GM21367 (cell line): ENCODE results near the gene SLC9A2.
A peak's percentile ranks its signal among the peaks of the same experiment; 100 is the strongest.

Experiments
- ATAC-seq: cut with Tn5 transposase; IDR thresholded peaks from one replicate; pipeline ENCODE4 v1.9.1; 2021; ENCODE audit not compliant: unreplicated experiment

The SLC9A2 gene

GRCh38 chr2:102669401-102669800 is 50.0 kb downstream of the SLC9A2 start:
- ATAC-seq = no peak

GRCh38 chr2:102672107-102672776 is 52.9 kb downstream of the SLC9A2 start:
- ATAC-seq = no peak

GRCh38 chr2:102674370-102674769 is 55.0 kb downstream of the SLC9A2 start:
- ATAC-seq = no peak

- no peak for ATAC-seq
Measured at GRCh38 chr2:102674836-102675235, 55.5 kb downstream of the SLC9A2 start.

GRCh38 chr2:102677244-102678215 is 58.2 kb downstream of the SLC9A2 start:
- ATAC-seq = no peak

GRCh38 chr2:102678442-102678841 is 59.1 kb downstream of the SLC9A2 start:
- ATAC-seq = no peak

GRCh38 chr2:102686479-102687439 is 67.4 kb downstream of the SLC9A2 start:
- peak; percentile 60 for ATAC-seq

- ATAC-seq = no peak
Measured at GRCh38 chr2:102690012-102690411, 70.7 kb downstream of the SLC9A2 start.

GRCh38 chr2:102696463-102696862 is 77.1 kb downstream of the SLC9A2 start:
- ATAC-seq = no peak

GRCh38 chr2:102698369-102699111 is 79.2 kb downstream of the SLC9A2 start:
- ATAC-seq = no peak

GRCh38 chr2:102703305-102703704 is 84.0 kb downstream of the SLC9A2 start:
- no peak for ATAC-seq

- ATAC-seq = no peak
Measured at GRCh38 chr2:102703748-102704147, 84.4 kb downstream of the SLC9A2 start.

- ATAC-seq = no peak
Measured at GRCh38 chr2:102704531-102704930, 85.2 kb downstream of the SLC9A2 start.

- no peak for ATAC-seq
Measured at GRCh38 chr2:102707796-102708695, 88.7 kb downstream of the SLC9A2 start.

GRCh38 chr2:102708847-102709559 is 89.7 kb downstream of the SLC9A2 start:
- no peak for ATAC-seq

- ATAC-seq = no peak
Measured at GRCh38 chr2:102717308-102718018, 98.1 kb downstream of the SLC9A2 start.

GRCh38 chr2:102718387-102719316 is 99.3 kb downstream of the SLC9A2 start:
- no peak for ATAC-seq
